ENCODE measurements around the gene KIAA1614. TPM values are rescaled to one million over a fixed set of nuclear protein-coding genes. Genes with fewer than 3 reads are reported as not detected.

Gene KIAA1614
- total RNA-seq, 3 donors from 2014 or later = 2.3 to 9.1 (median 4.3) TPM

- no peaks in the 10 kb centered on the region for H3K9me3 ChIP-seq
- H3K36me3 ChIP-seq = no peaks in the 10 kb centered on the region
- intact Hi-C loops (cut with DNase I; ENCODE audit: low total_unique reads) = no loop called here
- no peak for DNase-seq (ENCODE audit: low spot score in 2 of 2)
- H3K4me3 ChIP-seq = no peak overlapping the region
- H3K27ac ChIP-seq = no peak overlapping the region
- H3K4me1 ChIP-seq = no peaks in the 10 kb centered on the region
- TF ChIP-seq CTCF (IDR thresholded peaks at IDR 0.05) = no peak
- TF ChIP-seq POLR2AphosphoS5 (IDR thresholded peaks at IDR 0.05) = no peak
- TF ChIP-seq POLR2A (IDR thresholded peaks at IDR 0.05) = no peak
- no peaks in the 10 kb centered on the region for H3K27me3 ChIP-seq
These were observed 49.5 kb downstream of the KIAA1614 start for GRCh38 chr1:180962178-180962577.

GRCh38 chr1:180964056-180964455 is 51.4 kb downstream of the KIAA1614 start:
- DNase-seq (ENCODE audit: low spot score in 2 of 2) = no peak

GRCh38 chr1:180964595-180964994 is 51.9 kb downstream of the KIAA1614 start:
- H3K27me3 ChIP-seq = no peaks in the 10 kb centered on the region
- TF ChIP-seq POLR2AphosphoS5 (IDR thresholded peaks at IDR 0.05) = no peak
- no peak for TF ChIP-seq CTCF (IDR thresholded peaks at IDR 0.05)
- no peak for TF ChIP-seq POLR2A (IDR thresholded peaks at IDR 0.05)
- intact Hi-C loops (cut with DNase I; ENCODE audit: low total_unique reads) = no loop called here

More at GRCh38 chr1:180964056-180964455, 51.4 kb downstream of the KIAA1614 start:
- Histone ChIP-seq H3K27ac (no peak overlapping the region), H3K4me1 (no peaks in the 10 kb centered on the region), H3K27me3 (no peaks in the 10 kb centered on the region), H3K9me3 (no peaks in the 10 kb centered on the region), H3K36me3 (no peaks in the 10 kb centered on the region), H3K4me3 (no peak overlapping the region)
- no peak for TF ChIP-seq POLR2A (IDR thresholded peaks at IDR 0.05)
- intact Hi-C loops (cut with DNase I; ENCODE audit: low total_unique reads) = no loop called here

GRCh38 chr1:180966312-180966711 is 53.6 kb downstream of the KIAA1614 start:
- no peak for TF ChIP-seq POLR2A (IDR thresholded peaks at IDR 0.05)
- TF ChIP-seq CTCF (IDR thresholded peaks at IDR 0.05) = no peak
- TF ChIP-seq POLR2AphosphoS5 (IDR thresholded peaks at IDR 0.05) = no peak
- DNase-seq (ENCODE audit: low spot score in 2 of 2) = no peak
- H3K4me3 ChIP-seq = no peak overlapping the region
- intact Hi-C loops (cut with DNase I; ENCODE audit: low total_unique reads) = no loop called here
- no peaks in the 10 kb centered on the region for H3K9me3 ChIP-seq
- no peaks in the 10 kb centered on the region for H3K4me1 ChIP-seq
- H3K36me3 ChIP-seq = no peaks in the 10 kb centered on the region
- H3K27ac ChIP-seq = no peak overlapping the region
- no peaks in the 10 kb centered on the region for H3K27me3 ChIP-seq

More at GRCh38 chr1:180964595-180964994, 51.9 kb downstream of the KIAA1614 start:
- Histone ChIP-seq H3K27ac (no peak overlapping the region), H3K4me1 (no peaks in the 10 kb centered on the region), H3K4me3 (no peak overlapping the region), H3K9me3 (no peaks in the 10 kb centered on the region), H3K36me3 (no peaks in the 10 kb centered on the region)
- DNase-seq (ENCODE audit: low spot score in 2 of 2) = no peak

GRCh38 chr1:180966744-180967536 is 54.2 kb downstream of the KIAA1614 start:
- Histone ChIP-seq H3K4me3 (no peak overlapping the region), H3K27me3 (no peaks in the 10 kb centered on the region), H3K36me3 (no peaks in the 10 kb centered on the region), H3K4me1 (no peaks in the 10 kb centered on the region), H3K9me3 (no peaks in the 10 kb centered on the region), H3K27ac (no peak overlapping the region)
- TF ChIP-seq POLR2A (IDR thresholded peaks at IDR 0.05) = no peak
- no peak for TF ChIP-seq CTCF (IDR thresholded peaks at IDR 0.05)
- no peak for TF ChIP-seq POLR2AphosphoS5 (IDR thresholded peaks at IDR 0.05)
- intact Hi-C loops (cut with DNase I; ENCODE audit: low total_unique reads) = no loop called here
- no peak for DNase-seq (ENCODE audit: low spot score in 2 of 2)

Data from breast epithelium (tissue), 4 donors.